ENCODE data around the gene GOLT1A. TPM values are rescaled to one million over a fixed set of nuclear protein-coding genes. Genes with fewer than 3 reads are reported as not detected.

Gene GOLT1A
- total RNA-seq, 1 donor from 2014 or later = 1.8 TPM

GRCh38 chr1:204155881-204156280, 57.9 kb downstream of the GOLT1A start:
- no peak overlapping the region for H3K4me3 ChIP-seq (ENCODE audit: low read depth, low read length)
- no peak for FAIRE-seq
- no peaks in the 10 kb centered on the region for H3K27me3 ChIP-seq (ENCODE audit: control insufficient read depth, insufficient read depth, low read length)
- H3K36me3 ChIP-seq (ENCODE audit: control insufficient read depth, insufficient read depth, low read length) = no peaks in the 10 kb centered on the region
- no peak for DNase-seq (ENCODE audit: low read depth)
- no peak for TF ChIP-seq CTCF (IDR thresholded peaks at IDR 0.05; ENCODE audit: insufficient read depth, low read length, severe bottlenecking)

GRCh38 chr1:204154568-204155255, 59.1 kb downstream of the GOLT1A start:
- no peak for TF ChIP-seq CTCF (IDR thresholded peaks at IDR 0.05; ENCODE audit: insufficient read depth, low read length, severe bottlenecking)
- Histone ChIP-seq H3K4me3 (ENCODE audit: low read depth, low read length) (no peak overlapping the region), H3K27me3 (ENCODE audit: control insufficient read depth, insufficient read depth, low read length) (no peaks in the 10 kb centered on the region), H3K36me3 (ENCODE audit: control insufficient read depth, insufficient read depth, low read length) (no peaks in the 10 kb centered on the region)
- peak; percentile 100 for FAIRE-seq
- DNase-seq (ENCODE audit: low read depth) = peak; percentile 97

- no peak for TF ChIP-seq CTCF (IDR thresholded peaks at IDR 0.05; ENCODE audit: insufficient read depth, low read length, severe bottlenecking)
- no peak overlapping the region for H3K4me3 ChIP-seq (ENCODE audit: low read depth, low read length)
- no peaks in the 10 kb centered on the region for H3K36me3 ChIP-seq (ENCODE audit: control insufficient read depth, insufficient read depth, low read length)
- no peak for DNase-seq (ENCODE audit: low read depth)
- H3K27me3 ChIP-seq (ENCODE audit: control insufficient read depth, insufficient read depth, low read length) = no peaks in the 10 kb centered on the region
- no peak for FAIRE-seq
These were observed 60.1 kb downstream of the GOLT1A start for GRCh38 chr1:204153667-204154066.

- H3K36me3 ChIP-seq (ENCODE audit: control insufficient read depth, insufficient read depth, low read length) = no peaks in the 10 kb centered on the region
- no peak for DNase-seq (ENCODE audit: low read depth)
- FAIRE-seq = no peak
- H3K4me3 ChIP-seq (ENCODE audit: low read depth, low read length) = peak overlapping the region; percentile 59
- no peak for TF ChIP-seq CTCF (IDR thresholded peaks at IDR 0.05; ENCODE audit: insufficient read depth, low read length, severe bottlenecking)
- no peaks in the 10 kb centered on the region for H3K27me3 ChIP-seq (ENCODE audit: control insufficient read depth, insufficient read depth, low read length)
These were observed 61.3 kb downstream of the GOLT1A start for GRCh38 chr1:204152310-204153044.

GRCh38 chr1:204151552-204152309, 62.1 kb downstream of the GOLT1A start, which contains the start of gene ETNK2:
Gene ETNK2, minus strand, starts transcription at chr1:204152044. Its CDS starts 192 bp downstream, at chr1:204151852.
- H3K36me3 ChIP-seq (ENCODE audit: control insufficient read depth, insufficient read depth, low read length) = no peaks in the 10 kb centered on the region
- no peaks in the 10 kb centered on the region for H3K27me3 ChIP-seq (ENCODE audit: control insufficient read depth, insufficient read depth, low read length)
- H3K4me3 ChIP-seq (ENCODE audit: low read depth, low read length) = peak within 1 kb of the TSS; percentile 59
- no peak for DNase-seq (ENCODE audit: low read depth)
- peak; percentile 0 for TF ChIP-seq CTCF (IDR thresholded peaks at IDR 0.05; ENCODE audit: insufficient read depth, low read length, severe bottlenecking)
- no peak for FAIRE-seq
